B cell (primary cell): ENCODE results near the gene ARHGAP19. TPM values are rescaled to one million over a fixed set of nuclear protein-coding genes. Genes with fewer than 3 reads are reported as not detected.

ENCODE experiments used
- ATAC-seq: fragments of 200-7000 bp; cut with Tn5 transposase; one replicate; pipeline ENCODE4 v1.10.0; 2021; ENCODE audit warnings: low read depth, mild to moderate bottlenecking, moderate number of reproducible peaks, moderate library complexity
- CTCF ChIA-PET: fragments of 350-600 bp; sonication (Branson Sonifier 250); formaldehyde crosslinking; loops from one replicate; lab custom pipeline; 2021; ENCODE audit warnings: antibody characterized with exemption, inconsistent platforms; lab: Charles Lee
- POLR2A ChIA-PET: fragments of 350-600 bp; sonication (Branson Sonifier 250); formaldehyde crosslinking; loops from one replicate; lab custom pipeline; 2021; ENCODE audit warnings: antibody characterized with exemption; lab: Charles Lee
- DNase-seq: peaks from one replicate; pipeline ENCODE4 v3.0.0; 2013
- H2AFZ ChIP-seq: 2 replicates; pipeline ENCODE4 v1.6.1; 2012; ENCODE audit warnings: mild to moderate bottlenecking, low read depth, low read length; ENCODE audit not compliant: insufficient read depth, poor library complexity, severe bottlenecking
- H3K27ac ChIP-seq, 2 donors: 1 replicate in 1 of 2; 2 replicates in 1 of 2; pipeline ENCODE4 v1.5.1; 2012 to 2013; ENCODE audit warnings: low read length in 2 of 2, mild to moderate bottlenecking in 2 of 2, moderate library complexity in 1 of 2
- H3K27me3 ChIP-seq, 4 experiments: fragments of 200-600 bp in 1 of 4; sonication (generic) in 1 of 4; replicated peaks in 1 of 4; 1 replicate in 2 of 4; 2 replicates in 2 of 4; pipeline versions ENCODE4 v1.6.1 to v1.7.0; 2013 to 2016; ENCODE audit warnings: low read length in 3 of 4, mild to moderate bottlenecking in 2 of 4, mixed read lengths in 1 of 4, moderate library complexity in 1 of 4; ENCODE audit not compliant: insufficient read depth in 4 of 4, control insufficient read depth in 3 of 4; ENCODE audit errors: control extremely low read depth in 1 of 4
- H3K36me3 ChIP-seq, 2 experiments: replicated peaks in 1 of 2; 1 replicate in 1 of 2; 2 replicates in 1 of 2; pipeline versions ENCODE4 v1.6.1 to v1.7.1; 2013; ENCODE audit warnings: low read length in 1 of 2; ENCODE audit not compliant: insufficient read depth in 2 of 2, control insufficient read depth in 1 of 2; ENCODE audit errors: control extremely low read depth in 1 of 2, extremely low read depth in 1 of 2
- H3K4me1 ChIP-seq, 2 donors: fragments of 200-600 bp in 1 of 2; sonication (generic) in 1 of 2; 1 replicate in 1 of 2; 2 replicates in 1 of 2; pipeline versions ENCODE4 v1.5.1 to v1.6.1; 2013 to 2017; ENCODE audit warnings: low read length in 2 of 2; ENCODE audit not compliant: control insufficient read depth in 2 of 2, insufficient read depth in 2 of 2
- H3K4me2 ChIP-seq: replicated peaks from 2 replicates; pipeline ENCODE3; 2012; ENCODE audit warnings: mild to moderate bottlenecking, low read depth, low read length; ENCODE audit not compliant: poor library complexity, severe bottlenecking
- H3K4me3 ChIP-seq, 5 experiments: fragments of 200-600 bp in 1 of 5; sonication (generic) in 1 of 5; 1 replicate in 3 of 5; 2 replicates in 2 of 5; pipeline versions ENCODE4 v1.5.1 to v1.7.0; 2011 to 2016; ENCODE audit warnings: low read length in 4 of 5, mild to moderate bottlenecking in 4 of 5, low read depth in 2 of 5, control low read depth in 1 of 5, moderate library complexity in 1 of 5; ENCODE audit not compliant: insufficient read depth in 1 of 5; ENCODE audit errors: control extremely low read depth in 1 of 5, extremely low read depth in 1 of 5
- H3K79me2 ChIP-seq: fragments of 200-600 bp; sonication (generic); one replicate; pipeline ENCODE4 v1.6.0; 2016; ENCODE audit warnings: low read length; ENCODE audit not compliant: control insufficient read depth, insufficient read depth
- H3K9ac ChIP-seq: fragments of 200-600 bp; sonication (generic); 2 replicates; pipeline ENCODE4 v1.6.1; 2017; ENCODE audit warnings: mild to moderate bottlenecking, low read length, moderate library complexity
- H3K9me3 ChIP-seq, 3 donors: one replicate each; pipeline versions ENCODE4 v1.6.1 to v1.7.1; 2013; ENCODE audit warnings: low read length in 2 of 3; ENCODE audit not compliant: control insufficient read depth in 2 of 3, insufficient read depth in 1 of 3; ENCODE audit errors: control extremely low read depth in 1 of 3
- H4K20me1 ChIP-seq: 2 replicates; pipeline ENCODE4 v1.6.0; 2012; ENCODE audit warnings: mild to moderate bottlenecking, low read length; ENCODE audit not compliant: insufficient read depth, control insufficient read depth, poor library complexity, severe bottlenecking
- H3K27ac Mint-ChIP-seq: one replicate; pipeline ENCODE4 v1.8.0; 2021; ENCODE audit warnings: mixed read lengths
- H3K27me3 Mint-ChIP-seq: one replicate; pipeline ENCODE4 v1.8.0; 2021; ENCODE audit warnings: mixed read lengths
- H3K4me1 Mint-ChIP-seq: one replicate; pipeline ENCODE4 v1.8.0; 2021; ENCODE audit warnings: mixed read lengths
- H3K4me3 Mint-ChIP-seq: one replicate; pipeline ENCODE4 v1.8.0; 2021; ENCODE audit warnings: mixed read lengths
- H3K9me3 Mint-ChIP-seq: one replicate; pipeline ENCODE4 v1.8.0; 2022; ENCODE audit warnings: mixed read lengths; ENCODE audit not compliant: insufficient read depth
- CTCF ChIP-seq: fragments of 200-600 bp; IDR thresholded peaks from one replicate; pipeline ENCODE4 v1.8.0; 2022; ENCODE audit warnings: antibody characterized with exemption, mild to moderate bottlenecking
- EZH2 ChIP-seq: IDR thresholded peaks from 2 replicates; pipeline ENCODE4 v1.6.1; 2012; ENCODE audit warnings: borderline replicate concordance, low read depth, mild to moderate bottlenecking, moderate library complexity, low read length; ENCODE audit not compliant: insufficient read depth, poor library complexity, severe bottlenecking
- WGBS: methylation state at CpG from one replicate; pipeline ENCODE4 v1.1.5; 2013; ENCODE audit warnings: missing lambda C conversion rate; ENCODE audit not compliant: insufficient coverage; 5-methylcytosine and 5-hydroxymethylcytosine counted together
- intact Hi-C: fragments of 100-400 bp; cut with micrococcal nuclease; formaldehyde crosslinking; loops from one replicate; pipeline ENCODE4 v1.10.0; 2022
- polyA plus RNA-seq: library from polyadenylated mRNA; depleted of rRNA; stranded (reverse); fragments of >200 nt; gene quantifications from 2 replicates; pipeline ENCODE4 v1.2.3, GENCODE V29; 2012
- total RNA-seq, 2 donors: library from RNA; stranded (reverse); fragments of 120-200 nt in 1 of 2; gene quantifications; 1 replicate in 1 of 2; 2 replicates in 1 of 2; pipeline versions ENCODE4 v1.2.3 to v1.2.4, GENCODE V29; 2013 to 2022

Gene ARHGAP19
- total and polyA plus RNA-seq, 2 donors (not counting 1 experiment from before 2014, with no cell fraction given) = 6.4 to 22.5 TPM

- no peaks in the 10 kb centered on the region for H3K27me3 Mint-ChIP-seq
- H3K27ac Mint-ChIP-seq = no peak overlapping the region
- H3K9me3 ChIP-seq = peaks cover 0 to 1% (median 0%) of the 10 kb centered on the region in 3 donors
- peaks cover 6 to 29% of the 10 kb centered on the region in 2 experiments for H3K36me3 ChIP-seq
- H4K20me1 ChIP-seq = no peaks in the 10 kb centered on the region
- no peak overlapping the region for H2AFZ ChIP-seq
- no peak for ATAC-seq
- H3K4me1 Mint-ChIP-seq = no peaks in the 10 kb centered on the region
- no peak overlapping the region for H3K9ac ChIP-seq
- TF ChIP-seq CTCF (no peak), EZH2 (no peak)
- H3K27me3 ChIP-seq = no peaks in the 10 kb centered on the region
- H3K4me2 ChIP-seq = no peak overlapping the region
- no peaks in the 10 kb centered on the region for H3K9me3 Mint-ChIP-seq
- no peak for DNase-seq
- H3K79me2 ChIP-seq = peaks cover 3% of the 10 kb centered on the region
- ChIA-PET CTCF (interaction anchor here (1.0 kb wide), 1 partner anchor 188 kb away, joined by 3 read pairs; no protein-coding TSS in a partner anchor), POLR2A (no interaction called here)
- H3K4me1 ChIP-seq = no peaks in the 10 kb centered on the region
- no CpG with 5 or more reads among the region's 2 CpGs for WGBS
- intact Hi-C loops = no loop called here
- H3K27ac ChIP-seq = no peak overlapping the region
- no peak overlapping the region for H3K4me3 Mint-ChIP-seq
- H3K4me3 ChIP-seq = no peak overlapping the region
These were observed 31.3 kb downstream of the ARHGAP19 start for GRCh38 chr10:97261183-97261582.

DNA sequence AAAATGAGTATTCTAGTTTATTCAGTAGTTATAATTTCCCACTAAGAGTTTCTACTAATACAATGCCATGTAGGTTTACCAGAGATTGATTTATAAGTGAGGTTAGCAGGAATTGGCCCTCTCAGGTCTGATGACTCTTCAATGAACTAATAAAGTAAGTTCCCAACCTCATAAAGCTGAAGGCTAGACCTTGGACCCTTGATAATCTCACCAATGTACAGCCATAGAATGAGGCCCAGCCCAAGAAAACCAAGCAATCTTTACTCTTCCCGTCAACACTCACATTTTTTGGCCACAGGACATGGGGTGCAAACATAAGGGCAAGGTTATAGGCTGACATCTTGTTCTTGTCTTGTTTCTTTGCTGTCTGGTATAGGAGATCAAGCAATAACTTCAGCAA is 33.3 kb downstream of the ARHGAP19 start:
- no peak for ATAC-seq
- H3K27me3 ChIP-seq = no peaks in the 10 kb centered on the region
- H2AFZ ChIP-seq = no peak overlapping the region
- no peak overlapping the region for H3K9ac ChIP-seq
- no peak overlapping the region for H3K4me2 ChIP-seq
- H3K4me3 Mint-ChIP-seq = no peak overlapping the region
- CTCF ChIA-PET = interaction anchor here (1.0 kb wide), 1 partner anchor 49 kb away, joined by 3 read pairs; no protein-coding TSS in a partner anchor
- H3K4me3 ChIP-seq = no peak overlapping the region
- no peaks in the 10 kb centered on the region for H3K9me3 Mint-ChIP-seq
- no peaks in the 10 kb centered on the region for H4K20me1 ChIP-seq
- WGBS = no CpG with 5 or more reads among the region's 1 CpG
- TF ChIP-seq EZH2 (no peak), CTCF (no peak)
- H3K27me3 Mint-ChIP-seq = no peaks in the 10 kb centered on the region
- POLR2A ChIA-PET = no interaction called here
- no peaks in the 10 kb centered on the region for H3K4me1 ChIP-seq
- DNase-seq = no peak
- no peak overlapping the region for H3K27ac Mint-ChIP-seq
- H3K4me1 Mint-ChIP-seq = no peaks in the 10 kb centered on the region
- no peaks in the 10 kb centered on the region for H3K9me3 ChIP-seq
- no peak overlapping the region for H3K27ac ChIP-seq
- intact Hi-C loops = no loop called here
- peaks cover 3 to 30% of the 10 kb centered on the region in 2 experiments for H3K36me3 ChIP-seq
- no peaks in the 10 kb centered on the region for H3K79me2 ChIP-seq
